Measurements from ENCODE around the gene TMEM145. TPM values are rescaled to one million over a fixed set of nuclear protein-coding genes. Genes with fewer than 3 reads are reported as not detected.
"Not testable (repeated sequence)": the region's sequence is repeated elsewhere in the genome, so short reads cannot be mapped to it uniquely, and the experiment has no call there.

TMEM145 gene
- total and polyA plus RNA-seq, 5 donors from 2014 or later = not detected

DNA sequence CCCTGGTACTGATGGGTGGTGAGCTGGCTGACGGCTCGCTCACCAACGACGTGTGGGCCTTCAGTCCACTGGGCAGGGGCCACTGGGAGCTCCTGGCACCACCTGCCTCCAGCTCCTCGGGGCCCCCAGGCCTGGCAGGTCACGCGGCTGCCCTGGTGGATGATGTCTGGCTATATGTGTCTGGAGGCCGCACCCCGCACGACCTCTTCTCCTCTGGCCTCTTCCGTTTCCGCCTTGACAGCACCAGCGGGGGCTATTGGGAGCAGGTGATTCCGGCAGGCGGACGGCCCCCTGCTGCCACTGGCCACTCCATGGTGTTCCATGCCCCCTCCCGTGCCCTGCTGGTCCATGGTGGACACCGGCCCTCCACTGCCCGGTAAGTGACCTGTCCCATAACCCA is 22.9 kb downstream of the TMEM145 start:
- H3K4me3 ChIP-seq (ENCODE audit: low read depth, low read length) = no peak overlapping the region
- H3K4me1 ChIP-seq (ENCODE audit: control insufficient read depth, insufficient read depth, low read length, poor library complexity, severe bottlenecking) = no peaks in the 10 kb centered on the region
- no peaks in the 10 kb centered on the region for H3K9me3 ChIP-seq (ENCODE audit: control insufficient read depth in 2 of 2, low read length in 2 of 2)
- Mint-ChIP-seq H3K36me3 (peaks cover 8% of the 10 kb centered on the region), H3K9me3 (no peaks in the 10 kb centered on the region), H3K27ac (no peak overlapping the region), H3K4me3 (no peak overlapping the region), H3K27me3 (no peaks in the 10 kb centered on the region), H3K4me1 (peaks cover 0 to 6% (median 2%) of the 10 kb centered on the region in 4 donors)
- H3K27me3 ChIP-seq (ENCODE audit: control insufficient read depth, insufficient read depth, low read length) = no peaks in the 10 kb centered on the region
- H3K27ac ChIP-seq (ENCODE audit: insufficient read depth, low read length, poor library complexity, severe bottlenecking) = no peak overlapping the region
- DNase-seq = no peak
- no peak for ATAC-seq (ENCODE audit: low read depth in 2 of 2)
- peaks cover 3% of the 10 kb centered on the region for H3K36me3 ChIP-seq (ENCODE audit: control insufficient read depth, insufficient read depth, low read length)

DNA sequence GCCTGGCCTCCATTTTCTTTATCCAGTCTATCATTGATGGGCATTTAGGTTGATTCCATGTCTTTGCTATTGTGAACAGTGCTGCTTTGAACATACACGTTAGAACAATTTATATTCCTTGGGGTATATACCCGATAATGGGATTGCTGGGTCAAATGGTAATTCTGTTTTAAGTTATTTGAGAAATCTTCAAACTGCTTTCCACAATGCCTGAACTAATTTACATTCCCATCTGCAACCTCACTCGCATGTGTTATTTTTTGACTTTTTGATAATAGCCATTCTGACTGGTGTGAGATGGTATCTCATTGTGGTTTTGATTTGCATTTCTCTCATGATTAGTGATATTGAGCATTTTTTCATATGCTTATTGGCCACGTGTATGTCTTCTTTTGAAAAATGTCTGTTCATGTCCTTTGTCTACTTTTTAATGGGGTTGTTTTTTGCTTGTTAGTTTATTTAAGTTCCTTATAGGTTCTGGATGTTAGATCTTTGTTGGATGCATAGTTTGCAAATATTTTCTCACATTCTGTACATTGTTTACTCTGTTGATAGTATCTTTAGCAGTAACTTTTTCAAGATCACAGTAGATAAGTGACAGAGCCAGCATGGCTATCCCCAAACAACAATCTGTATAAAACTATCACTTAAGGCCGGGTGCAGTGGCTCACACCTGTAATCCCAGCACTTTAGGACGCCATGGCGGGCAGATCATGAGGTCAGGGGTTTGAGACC is 26.2 kb downstream of the TMEM145 start:
- not testable (repeated sequence) for H3K9me3 Mint-ChIP-seq; H3K27me3 ChIP-seq (ENCODE audit: control insufficient read depth, insufficient read depth, low read length); H3K27ac Mint-ChIP-seq; H3K4me1 ChIP-seq (ENCODE audit: control insufficient read depth, insufficient read depth, low read length, poor library complexity, severe bottlenecking); DNase-seq; H3K9me3 ChIP-seq (ENCODE audit: control insufficient read depth in 2 of 2, low read length in 2 of 2); H3K4me3 Mint-ChIP-seq; H3K27me3 Mint-ChIP-seq; H3K4me3 ChIP-seq (ENCODE audit: low read depth, low read length); H3K27ac ChIP-seq (ENCODE audit: insufficient read depth, low read length, poor library complexity, severe bottlenecking); H3K36me3 ChIP-seq (ENCODE audit: control insufficient read depth, insufficient read depth, low read length); H3K4me1 Mint-ChIP-seq; ATAC-seq (ENCODE audit: low read depth in 2 of 2)
- H3K36me3 Mint-ChIP-seq = peaks cover 11% of the 10 kb centered on the region

DNA sequence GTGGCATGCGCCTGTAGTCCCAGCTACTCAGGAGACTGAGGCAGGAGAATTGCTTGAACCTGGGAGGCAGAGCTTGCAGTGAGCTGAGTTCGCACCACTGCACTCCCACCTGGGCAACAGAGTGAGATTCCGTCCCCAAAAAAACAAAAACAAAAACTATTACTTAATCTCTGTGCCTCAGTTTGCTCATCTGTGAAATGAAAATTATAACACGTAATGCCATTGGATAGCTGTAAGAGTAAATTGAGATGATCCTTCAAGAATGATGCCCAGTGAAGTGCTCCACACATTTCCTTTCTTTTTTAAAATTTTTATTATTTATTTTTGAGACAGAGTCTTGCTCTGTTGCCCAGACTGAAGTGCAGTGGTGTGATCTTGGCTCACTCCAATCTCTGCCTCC is 26.8 kb downstream of the TMEM145 start:
- H3K27me3 ChIP-seq (ENCODE audit: control insufficient read depth, insufficient read depth, low read length); H3K27me3 Mint-ChIP-seq; H3K9me3 ChIP-seq (ENCODE audit: control insufficient read depth in 2 of 2, low read length in 2 of 2); H3K4me3 Mint-ChIP-seq; H3K27ac ChIP-seq (ENCODE audit: insufficient read depth, low read length, poor library complexity, severe bottlenecking); H3K36me3 ChIP-seq (ENCODE audit: control insufficient read depth, insufficient read depth, low read length); H3K4me1 Mint-ChIP-seq; DNase-seq; H3K4me1 ChIP-seq (ENCODE audit: control insufficient read depth, insufficient read depth, low read length, poor library complexity, severe bottlenecking); H3K9me3 Mint-ChIP-seq; H3K4me3 ChIP-seq (ENCODE audit: low read depth, low read length); H3K27ac Mint-ChIP-seq; ATAC-seq (ENCODE audit: low read depth in 2 of 2): not testable (repeated sequence)
- H3K36me3 Mint-ChIP-seq = peaks cover 15% of the 10 kb centered on the region

DNA sequence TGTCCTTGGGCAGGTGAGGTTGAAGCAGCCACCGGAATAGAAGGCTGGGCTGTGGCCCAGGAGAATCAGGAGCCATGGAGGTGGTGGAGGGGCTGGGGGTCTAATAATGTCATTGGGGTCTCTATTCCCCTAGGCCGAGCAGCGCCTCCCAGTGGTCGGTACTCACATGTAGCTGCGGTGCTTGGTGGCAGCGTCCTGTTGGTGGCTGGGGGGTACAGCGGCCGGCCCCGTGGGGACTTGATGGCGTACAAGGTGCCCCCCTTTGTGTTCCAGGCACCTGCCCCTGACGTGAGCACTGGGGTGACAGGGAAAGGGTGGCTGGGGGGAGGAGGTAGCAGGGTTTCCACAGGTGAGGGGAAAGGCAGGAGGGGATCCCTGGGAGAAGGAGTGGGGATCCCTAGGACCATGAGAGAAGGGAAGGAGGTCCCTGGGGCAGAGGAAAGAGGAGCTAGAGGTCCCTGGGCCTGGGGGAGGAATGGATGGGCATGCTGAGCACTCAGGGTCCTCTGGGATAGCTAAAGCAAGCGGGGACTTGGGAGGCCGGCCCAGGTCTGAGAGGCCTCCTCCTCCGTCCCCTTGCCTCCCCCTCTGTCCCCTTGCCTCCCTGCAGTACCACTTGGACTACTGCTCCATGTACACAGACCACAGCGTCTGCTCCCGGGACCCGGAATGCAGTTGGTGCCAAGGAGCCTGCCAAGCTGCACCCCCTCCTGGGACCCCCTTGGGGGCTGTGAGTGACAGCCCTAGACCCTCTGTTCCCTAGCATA is 30.4 kb downstream of the TMEM145 start:
- Histone ChIP-seq H3K27ac (ENCODE audit: insufficient read depth, low read length, poor library complexity, severe bottlenecking) (no peak overlapping the region), H3K36me3 (ENCODE audit: control insufficient read depth, insufficient read depth, low read length) (no peaks in the 10 kb centered on the region), H3K4me3 (ENCODE audit: low read depth, low read length) (no peak overlapping the region), H3K9me3 (ENCODE audit: control insufficient read depth in 2 of 2, low read length in 2 of 2) (no peaks in the 10 kb centered on the region), H3K27me3 (ENCODE audit: control insufficient read depth, insufficient read depth, low read length) (no peaks in the 10 kb centered on the region), H3K4me1 (ENCODE audit: control insufficient read depth, insufficient read depth, low read length, poor library complexity, severe bottlenecking) (no peaks in the 10 kb centered on the region)
- ATAC-seq (ENCODE audit: low read depth in 2 of 2) (no peak), DNase-seq (no peak)
- Mint-ChIP-seq H3K27me3 (no peaks in the 10 kb centered on the region), H3K4me3 (no peak overlapping the region), H3K36me3 (peaks cover 18% of the 10 kb centered on the region), H3K4me1 (peaks cover 0 to 8% (median 2%) of the 10 kb centered on the region in 4 donors), H3K27ac (no peak overlapping the region), H3K9me3 (no peaks in the 10 kb centered on the region)

DNA sequence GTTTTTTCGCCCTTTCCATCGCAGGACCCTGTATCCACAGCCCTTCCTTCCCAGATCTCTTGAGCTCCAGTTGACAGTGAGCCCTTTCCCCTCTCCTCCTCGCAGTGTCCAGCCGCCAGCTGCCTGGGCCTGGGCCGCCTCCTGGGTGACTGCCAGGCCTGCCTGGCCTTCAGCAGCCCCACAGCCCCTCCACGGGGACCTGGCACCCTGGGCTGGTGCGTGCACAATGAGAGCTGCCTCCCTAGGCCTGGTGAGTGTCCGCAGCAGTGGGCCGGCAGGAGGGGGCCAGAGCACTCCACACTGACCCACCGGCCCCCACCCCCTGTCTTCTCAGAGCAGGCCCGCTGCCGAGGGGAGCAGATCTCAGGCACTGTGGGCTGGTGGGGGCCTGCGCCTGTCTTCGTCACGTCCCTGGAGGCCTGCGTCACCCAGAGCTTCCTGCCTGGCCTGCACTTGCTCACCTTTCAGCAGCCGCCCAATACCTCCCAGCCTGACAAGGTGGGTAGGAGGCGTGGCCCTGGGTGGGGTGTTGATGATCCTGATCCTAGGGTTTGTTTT is 31.3 kb downstream of the TMEM145 start:
- Histone ChIP-seq H3K4me3 (ENCODE audit: low read depth, low read length) (no peak overlapping the region), H3K36me3 (ENCODE audit: control insufficient read depth, insufficient read depth, low read length) (no peaks in the 10 kb centered on the region), H3K27ac (ENCODE audit: insufficient read depth, low read length, poor library complexity, severe bottlenecking) (no peak overlapping the region), H3K9me3 (ENCODE audit: control insufficient read depth in 2 of 2, low read length in 2 of 2) (no peaks in the 10 kb centered on the region), H3K27me3 (ENCODE audit: control insufficient read depth, insufficient read depth, low read length) (no peaks in the 10 kb centered on the region), H3K4me1 (ENCODE audit: control insufficient read depth, insufficient read depth, low read length, poor library complexity, severe bottlenecking) (no peaks in the 10 kb centered on the region)
- Mint-ChIP-seq H3K9me3 (no peaks in the 10 kb centered on the region), H3K36me3 (peaks cover 14% of the 10 kb centered on the region), H3K4me3 (no peak overlapping the region), H3K27me3 (no peaks in the 10 kb centered on the region), H3K4me1 (peaks cover 0 to 3% (median under 1%) of the 10 kb centered on the region in 4 donors), H3K27ac (no peak overlapping the region)
- ATAC-seq (ENCODE audit: low read depth in 2 of 2) = no peak
- no peak for DNase-seq

DNA sequence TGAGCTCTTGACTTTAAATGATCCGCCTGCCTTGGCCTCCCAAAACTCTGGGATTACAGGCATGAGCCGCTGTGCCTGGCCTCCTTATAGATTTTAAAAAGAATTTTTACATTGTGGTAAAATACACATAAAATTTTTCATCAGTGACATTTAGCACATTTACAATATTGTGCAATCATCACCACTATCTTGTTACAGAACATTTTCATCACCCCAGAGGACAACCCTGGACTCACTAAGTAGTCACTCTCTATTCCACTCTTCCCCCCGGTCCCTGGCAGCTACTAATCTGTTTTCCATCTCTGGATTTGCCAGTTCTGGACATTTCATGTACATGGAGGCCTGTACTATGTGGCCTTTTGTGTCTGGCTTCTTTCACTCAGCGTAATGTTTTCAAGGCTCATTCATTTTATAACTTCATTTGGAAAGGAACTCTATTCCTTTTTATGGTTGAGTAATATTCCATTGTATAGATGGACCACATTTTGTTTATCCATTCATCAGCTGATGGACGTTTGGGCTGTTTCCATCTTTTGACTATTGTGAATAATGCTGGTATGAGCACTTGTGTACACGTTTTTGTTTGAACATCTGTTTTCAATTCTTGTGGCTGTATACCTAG is 32.2 kb downstream of the TMEM145 start:
- ATAC-seq (ENCODE audit: low read depth in 2 of 2) = no peak
- Mint-ChIP-seq H3K4me1 (peaks cover 0 to 2% (median 0%) of the 10 kb centered on the region in 4 donors), H3K36me3 (peaks cover 16% of the 10 kb centered on the region), H3K4me3 (no peak overlapping the region), H3K27ac (peak overlapping the region in 1 of 3 donors; percentile 8), H3K9me3 (no peaks in the 10 kb centered on the region), H3K27me3 (no peaks in the 10 kb centered on the region)
- no peak for DNase-seq
- Histone ChIP-seq H3K27ac (ENCODE audit: insufficient read depth, low read length, poor library complexity, severe bottlenecking) (no peak overlapping the region), H3K9me3 (ENCODE audit: control insufficient read depth in 2 of 2, low read length in 2 of 2) (no peaks in the 10 kb centered on the region), H3K4me1 (ENCODE audit: control insufficient read depth, insufficient read depth, low read length, poor library complexity, severe bottlenecking) (no peaks in the 10 kb centered on the region), H3K36me3 (ENCODE audit: control insufficient read depth, insufficient read depth, low read length) (no peaks in the 10 kb centered on the region), H3K4me3 (ENCODE audit: low read depth, low read length) (no peak overlapping the region), H3K27me3 (ENCODE audit: control insufficient read depth, insufficient read depth, low read length) (no peaks in the 10 kb centered on the region)

DNA sequence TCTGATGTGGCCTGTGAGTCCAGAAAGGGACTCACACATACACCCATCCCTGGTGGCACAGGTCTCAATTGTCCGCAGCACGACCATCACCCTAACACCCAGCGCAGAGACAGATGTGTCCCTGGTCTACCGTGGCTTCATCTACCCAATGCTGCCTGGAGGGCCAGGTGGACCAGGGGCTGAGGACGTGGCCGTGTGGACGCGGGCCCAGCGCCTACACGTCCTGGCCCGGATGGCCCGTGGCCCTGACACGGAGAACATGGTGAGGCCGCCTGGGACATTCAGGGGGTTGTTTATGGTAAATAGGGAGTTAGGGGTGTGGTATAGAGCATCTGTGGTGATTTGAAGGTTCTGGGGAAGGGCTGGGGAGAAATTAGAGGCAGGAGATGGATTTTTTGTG is 35.1 kb downstream of the TMEM145 start:
- no peak overlapping the region for H3K4me3 ChIP-seq (ENCODE audit: low read depth, low read length)
- no peak for DNase-seq
- H3K27ac ChIP-seq (ENCODE audit: insufficient read depth, low read length, poor library complexity, severe bottlenecking) = no peak overlapping the region
- Mint-ChIP-seq H3K9me3 (no peaks in the 10 kb centered on the region), H3K4me1 (peaks cover 0 to 6% (median 0%) of the 10 kb centered on the region in 4 donors), H3K36me3 (peaks cover 17% of the 10 kb centered on the region), H3K4me3 (no peak overlapping the region), H3K27ac (no peak overlapping the region), H3K27me3 (no peaks in the 10 kb centered on the region)
- H3K9me3 ChIP-seq (ENCODE audit: control insufficient read depth in 2 of 2, low read length in 2 of 2) = no peaks in the 10 kb centered on the region
- no peaks in the 10 kb centered on the region for H3K4me1 ChIP-seq (ENCODE audit: control insufficient read depth, insufficient read depth, low read length, poor library complexity, severe bottlenecking)
- no peaks in the 10 kb centered on the region for H3K36me3 ChIP-seq (ENCODE audit: control insufficient read depth, insufficient read depth, low read length)
- no peaks in the 10 kb centered on the region for H3K27me3 ChIP-seq (ENCODE audit: control insufficient read depth, insufficient read depth, low read length)
- ATAC-seq (ENCODE audit: low read depth in 2 of 2) = no peak
